ENCODE data around the gene PAK1.

The PAK1 gene

GRCh38 chr11:77347948-77348347, 125.9 kb downstream of the PAK1 start:
- no peak for TF ChIP-seq Cebpa-rat (IDR thresholded peaks at IDR 0.05)
- H3K27me3 ChIP-seq = no peaks in the 10 kb centered on the region
- no peak overlapping the region for H3K27ac ChIP-seq
- no peak overlapping the region for H3K9ac ChIP-seq
- peaks cover 55 to 89% (median 76%) of the 10 kb centered on the region in 11 experiments for H3K36me3 ChIP-seq
- no peaks in the 10 kb centered on the region for H4K20me1 ChIP-seq
- peaks cover 0 to 4% (median 0%) of the 10 kb centered on the region in 10 experiments; a peak in 3 of 20 replicates for H3K4me1 ChIP-seq
- no peak overlapping the region for H3K4me3 ChIP-seq
- no peaks in the 10 kb centered on the region for H3K9me3 ChIP-seq (replicated peaks in 1 of 11)
- H3K4me2 ChIP-seq = no peak overlapping the region

GRCh38 chr11:77346906-77347603, 126.8 kb downstream of the PAK1 start:
- no peaks in the 10 kb centered on the region for H3K27me3 ChIP-seq
- H4K20me1 ChIP-seq = no peaks in the 10 kb centered on the region
- no peak overlapping the region for H3K9ac ChIP-seq
- no peak overlapping the region for H3K27ac ChIP-seq
- no peaks in the 10 kb centered on the region for H3K4me1 ChIP-seq
- no peaks in the 10 kb centered on the region for H3K9me3 ChIP-seq (replicated peaks in 1 of 11)
- peaks cover 57 to 89% (median 77%) of the 10 kb centered on the region in 11 experiments for H3K36me3 ChIP-seq
- no peak overlapping the region for H3K4me3 ChIP-seq
- no peak overlapping the region for H3K4me2 ChIP-seq
- TF ChIP-seq Cebpa-rat (IDR thresholded peaks at IDR 0.05) = no peak

GRCh38 chr11:77345621-77346020, 128.3 kb downstream of the PAK1 start:
- no peak for TF ChIP-seq Cebpa-rat (IDR thresholded peaks at IDR 0.05)

GRCh38 chr11:77340501-77340900, 133.4 kb downstream of the PAK1 start:
- no peak overlapping the region for H3K4me2 ChIP-seq
- TF ChIP-seq Cebpa-rat (IDR thresholded peaks at IDR 0.05) = no peak
- no peaks in the 10 kb centered on the region for H3K27me3 ChIP-seq
- H3K4me1 ChIP-seq = peaks cover 0 to 20% (median 0%) of the 10 kb centered on the region in 10 experiments; a peak in 3 of 20 replicates
- H3K36me3 ChIP-seq = peaks cover 81 to 100% (median 91%) of the 10 kb centered on the region in 11 experiments
- no peak overlapping the region for H3K27ac ChIP-seq
- no peaks in the 10 kb centered on the region for H3K9me3 ChIP-seq (replicated peaks in 1 of 11)
- H4K20me1 ChIP-seq = no peaks in the 10 kb centered on the region
- H3K4me3 ChIP-seq = no peak overlapping the region
- H3K9ac ChIP-seq = no peak overlapping the region

More at GRCh38 chr11:77345621-77346020, 128.3 kb downstream of the PAK1 start:
- Histone ChIP-seq H3K4me3 (no peak overlapping the region), H3K27ac (no peak overlapping the region), H4K20me1 (no peaks in the 10 kb centered on the region), H3K9me3 (replicated peaks in 1 of 11) (no peaks in the 10 kb centered on the region), H3K9ac (no peak overlapping the region), H3K36me3 (peaks cover 69 to 100% (median 89%) of the 10 kb centered on the region in 11 experiments), H3K4me1 (no peaks in the 10 kb centered on the region), H3K4me2 (no peak overlapping the region), H3K27me3 (no peaks in the 10 kb centered on the region)

- no peak for TF ChIP-seq Cebpa-rat (IDR thresholded peaks at IDR 0.05)
- Histone ChIP-seq H3K4me1 (peaks cover 0 to 14% (median 0%) of the 10 kb centered on the region in 10 experiments; a peak in 3 of 20 replicates), H3K9me3 (replicated peaks in 1 of 11) (peaks cover 0 to 11% (median 8%) of the 10 kb centered on the region in 11 experiments; a peak in 20 of 22 replicates), H3K36me3 (peaks cover 53 to 61% (median 58%) of the 10 kb centered on the region in 11 experiments), H3K9ac (no peak overlapping the region), H3K4me2 (no peak overlapping the region), H3K4me3 (no peak overlapping the region), H3K27ac (no peak overlapping the region), H3K27me3 (no peaks in the 10 kb centered on the region), H4K20me1 (no peaks in the 10 kb centered on the region)
Measured at GRCh38 chr11:77332259-77332658, 141.6 kb downstream of the PAK1 start.

- Histone ChIP-seq H4K20me1 (no peaks in the 10 kb centered on the region), H3K27ac (no peak overlapping the region), H3K9me3 (replicated peaks in 1 of 11) (no peaks in the 10 kb centered on the region; a peak in 1 of 22 replicates), H3K36me3 (peaks cover 52 to 65% (median 60%) of the 10 kb centered on the region in 11 experiments), H3K4me3 (no peak overlapping the region), H3K4me1 (no peaks in the 10 kb centered on the region), H3K27me3 (no peaks in the 10 kb centered on the region), H3K9ac (no peak overlapping the region), H3K4me2 (no peak overlapping the region)
- TF ChIP-seq Cebpa-rat (IDR thresholded peaks at IDR 0.05) = no peak
Measured at GRCh38 chr11:77325159-77325558, 148.7 kb downstream of the PAK1 start.

- Histone ChIP-seq H3K9ac (no peak overlapping the region), H3K9me3 (replicated peaks in 1 of 11) (no peaks in the 10 kb centered on the region; a peak in 1 of 22 replicates), H4K20me1 (no peaks in the 10 kb centered on the region), H3K27me3 (no peaks in the 10 kb centered on the region), H3K4me1 (no peaks in the 10 kb centered on the region), H3K4me2 (no peak overlapping the region), H3K27ac (no peak overlapping the region), H3K36me3 (peaks cover 52 to 65% (median 60%) of the 10 kb centered on the region in 11 experiments), H3K4me3 (no peak overlapping the region)
- TF ChIP-seq Cebpa-rat (IDR thresholded peaks at IDR 0.05) = no peak
Measured at GRCh38 chr11:77324508-77324907, 149.4 kb downstream of the PAK1 start.

GRCh38 chr11:77322926-77323590, 150.8 kb downstream of the PAK1 start:
- no peak overlapping the region for H3K27ac ChIP-seq
- no peak overlapping the region for H3K4me2 ChIP-seq
- H4K20me1 ChIP-seq = no peaks in the 10 kb centered on the region
- no peak overlapping the region for H3K4me3 ChIP-seq
- no peaks in the 10 kb centered on the region for H3K9me3 ChIP-seq (replicated peaks in 1 of 11)
- no peak overlapping the region for H3K9ac ChIP-seq
- H3K4me1 ChIP-seq = no peaks in the 10 kb centered on the region
- peaks cover 52 to 65% (median 60%) of the 10 kb centered on the region in 11 experiments for H3K36me3 ChIP-seq
- no peak for TF ChIP-seq Cebpa-rat (IDR thresholded peaks at IDR 0.05)
- no peaks in the 10 kb centered on the region for H3K27me3 ChIP-seq

- Histone ChIP-seq H3K27me3 (no peaks in the 10 kb centered on the region), H4K20me1 (no peaks in the 10 kb centered on the region), H3K9ac (no peak overlapping the region), H3K27ac (no peak overlapping the region), H3K36me3 (peaks cover 52 to 65% (median 60%) of the 10 kb centered on the region in 11 experiments), H3K4me2 (no peak overlapping the region), H3K4me3 (no peak overlapping the region), H3K4me1 (no peaks in the 10 kb centered on the region), H3K9me3 (replicated peaks in 1 of 11) (no peaks in the 10 kb centered on the region)
- no peak for TF ChIP-seq Cebpa-rat (IDR thresholded peaks at IDR 0.05)
Measured at GRCh38 chr11:77322506-77322905, 151.4 kb downstream of the PAK1 start.
